CD8-positive, alpha-beta memory T cell (primary cell): ENCODE measurements around the gene KATNAL2. TPM values are rescaled to one million over a fixed set of nuclear protein-coding genes. Genes with fewer than 3 reads are reported as not detected.

ENCODE experiments used
- CTCF ChIA-PET: fragments of 350-600 bp; sonication (Branson Sonifier 250); formaldehyde crosslinking; loops from one replicate; lab custom pipeline; 2021; ENCODE audit warnings: antibody characterized with exemption; lab: Charles Lee
- POLR2A ChIA-PET: fragments of 350-600 bp; sonication (Branson Sonifier 250); formaldehyde crosslinking; loops from one replicate; lab custom pipeline; 2021; ENCODE audit warnings: antibody characterized with exemption; lab: Charles Lee
- DNase-seq, 5 donors: peaks; one replicate each; pipeline versions ENCODE4 v3.0.0 to v3.0.0-alpha.2; 2020 to 2022; ENCODE audit warnings: mixed read lengths in 1 of 5
- H3K27ac ChIP-seq: one replicate; pipeline ENCODE4 v1.7.0; 2013; ENCODE audit warnings: low read depth, mild to moderate bottlenecking, low read length, moderate library complexity
- H3K27me3 ChIP-seq: 2 replicates; pipeline ENCODE4 v1.7.0; 2013; ENCODE audit warnings: low read length, mild to moderate bottlenecking; ENCODE audit not compliant: insufficient read depth, poor library complexity, severe bottlenecking
- H3K36me3 ChIP-seq: 2 replicates; pipeline ENCODE4 v1.7.0; 2013; ENCODE audit warnings: mild to moderate bottlenecking, low read length, moderate library complexity; ENCODE audit not compliant: insufficient read depth
- H3K4me1 ChIP-seq: 2 replicates; pipeline ENCODE4 v1.7.0; 2013; ENCODE audit warnings: mild to moderate bottlenecking, low read length, moderate library complexity; ENCODE audit not compliant: insufficient read depth
- H3K4me3 ChIP-seq: 2 replicates; pipeline ENCODE4 v1.7.0; 2013; ENCODE audit warnings: mild to moderate bottlenecking, low read length
- H3K9me3 ChIP-seq: 2 replicates; pipeline ENCODE4 v1.7.0; 2013; ENCODE audit warnings: mild to moderate bottlenecking, low read length
- H3K27ac Mint-ChIP-seq, 8 donors: one replicate each; pipeline ENCODE4 v1.8.0; 2020 to 2021; ENCODE audit warnings: mixed read lengths in 8 of 8, mild to moderate bottlenecking in 6 of 8, inconsistent platforms in 3 of 8, moderate library complexity in 3 of 8
- H3K27me3 Mint-ChIP-seq, 2 donors: one replicate each; pipeline ENCODE4 v1.8.0; 2020 to 2021; ENCODE audit warnings: mixed read lengths in 2 of 2, mild to moderate bottlenecking in 1 of 2, moderate library complexity in 1 of 2
- H3K36me3 Mint-ChIP-seq, 3 donors: one replicate each; pipeline ENCODE4 v1.8.0; 2020 to 2021; ENCODE audit warnings: mixed read lengths in 3 of 3, inconsistent platforms in 1 of 3, mild to moderate bottlenecking in 1 of 3
- H3K4me1 Mint-ChIP-seq, 3 donors: one replicate each; pipeline ENCODE4 v1.8.0; 2020 to 2021; ENCODE audit warnings: mixed read lengths in 3 of 3, inconsistent platforms in 1 of 3, mild to moderate bottlenecking in 1 of 3
- H3K4me3 Mint-ChIP-seq, 7 donors: one replicate each; pipeline ENCODE4 v1.8.0; 2020 to 2021; ENCODE audit warnings: mixed read lengths in 7 of 7, mild to moderate bottlenecking in 6 of 7, moderate library complexity in 4 of 7, inconsistent platforms in 2 of 7
- H3K9me3 Mint-ChIP-seq, 5 donors: one replicate each; pipeline ENCODE4 v1.8.0; 2020 to 2022; ENCODE audit warnings: mixed read lengths in 5 of 5, mild to moderate bottlenecking in 3 of 5, moderate library complexity in 2 of 5, inconsistent platforms in 1 of 5
- polyA plus RNA-seq: library from polyadenylated mRNA; unstranded; fragments of 300-500 nt; fragmentation: Illumina TruSeq; gene quantifications from one replicate; pipeline ENCODE4 v1.2.3, GENCODE V29; 2021
- total RNA-seq, 2 experiments: library from RNA; stranded (reverse); gene quantifications; one replicate each; pipeline ENCODE4 v1.2.3, GENCODE V29; 2021

Gene KATNAL2
- total and polyA plus RNA-seq, 3 experiments from 2014 or later, result 0.54 to 0.98 (median 0.82) TPM

DNA sequence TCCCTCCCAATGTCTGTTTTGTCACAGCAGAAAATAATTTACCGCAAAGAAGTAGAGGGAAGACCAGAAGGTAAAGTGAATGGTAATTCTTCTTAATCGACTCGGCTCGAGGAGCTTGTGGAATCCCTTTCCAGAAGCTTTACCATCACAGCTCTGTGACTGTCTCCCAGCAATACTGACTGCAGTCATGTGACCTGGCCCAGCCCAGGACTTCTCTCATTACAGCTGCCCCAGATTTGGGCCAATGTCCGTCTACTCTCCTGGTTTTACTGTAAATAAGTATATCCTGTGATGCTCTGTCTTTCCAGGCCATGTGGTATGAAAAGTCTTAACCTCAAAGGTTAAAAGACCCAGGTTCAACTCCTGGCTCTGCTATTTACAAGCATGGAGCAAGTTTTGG is 137.0 kb downstream of the KATNAL2 start:
- POLR2A ChIA-PET, result no interaction called here
- Mint-ChIP-seq H3K36me3 (no peaks in the 10 kb centered on the region), H3K4me3 (no peak overlapping the region), H3K4me1 (no peaks in the 10 kb centered on the region), H3K9me3 (no peaks in the 10 kb centered on the region), H3K27ac (no peak overlapping the region), H3K27me3 (peaks cover 2 to 6% of the 10 kb centered on the region in 2 donors)
- CTCF ChIA-PET, result interaction anchor here (0.9 kb wide), 1 partner anchor 150 kb away, joined by 3 read pairs; no protein-coding TSS in a partner anchor
- H3K4me3 ChIP-seq, result no peak overlapping the region
- DNase-seq, result no peak
- no peaks in the 10 kb centered on the region for H3K9me3 ChIP-seq
- no peaks in the 10 kb centered on the region for H3K27me3 ChIP-seq
- no peaks in the 10 kb centered on the region for H3K36me3 ChIP-seq
- no peak overlapping the region for H3K27ac ChIP-seq
- H3K4me1 ChIP-seq, result no peaks in the 10 kb centered on the region

DNA sequence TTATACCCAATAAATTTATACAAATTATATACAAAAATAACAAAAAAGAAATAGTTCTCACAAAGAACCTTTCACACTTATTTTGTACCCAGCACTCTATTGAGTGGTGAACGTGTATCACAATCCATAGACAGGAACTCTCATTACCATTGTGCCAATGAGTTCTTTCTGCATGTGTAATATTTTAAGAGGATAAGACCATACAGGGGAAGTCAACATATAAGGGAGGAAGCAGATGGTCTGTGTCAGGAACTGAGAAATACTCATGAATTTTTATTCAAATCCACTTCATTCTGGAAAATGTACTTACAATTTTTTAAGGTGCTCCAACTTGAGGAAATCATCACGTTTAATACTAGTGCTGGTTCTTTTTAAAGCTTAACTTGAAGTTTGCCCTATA is 145.1 kb downstream of the KATNAL2 start:
- Mint-ChIP-seq H3K9me3 (no peaks in the 10 kb centered on the region), H3K4me3 (no peak overlapping the region), H3K27ac (no peak overlapping the region), H3K27me3 (peaks cover 4 to 13% of the 10 kb centered on the region in 2 donors), H3K36me3 (no peaks in the 10 kb centered on the region), H3K4me1 (no peaks in the 10 kb centered on the region)
- Histone ChIP-seq H3K36me3 (no peaks in the 10 kb centered on the region), H3K4me1 (no peaks in the 10 kb centered on the region), H3K4me3 (no peak overlapping the region), H3K27me3 (no peaks in the 10 kb centered on the region), H3K27ac (no peak overlapping the region), H3K9me3 (no peaks in the 10 kb centered on the region)
- CTCF ChIA-PET, result no interaction called here
- no peak for DNase-seq
- POLR2A ChIA-PET, result no interaction called here

DNA sequence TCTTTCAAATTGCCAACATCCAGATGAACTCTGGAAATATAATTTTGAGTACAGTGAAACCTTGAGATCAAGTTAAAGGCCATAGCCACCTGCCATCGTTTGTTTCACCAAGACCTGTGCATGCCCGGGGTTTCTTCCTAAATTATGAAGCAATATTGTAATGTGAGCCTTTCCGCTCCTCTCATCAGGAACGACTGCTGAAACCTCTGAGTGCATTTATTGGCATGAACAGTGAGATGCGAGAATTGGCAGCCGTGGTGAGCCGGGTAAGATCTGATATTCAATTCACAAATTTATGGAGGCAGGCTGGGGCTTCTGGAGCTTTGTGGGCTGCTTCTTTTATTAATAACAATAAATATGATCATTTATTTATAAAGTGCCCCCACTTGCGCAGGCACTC is 145.7 kb downstream of the KATNAL2 start:
- H3K27me3 ChIP-seq, result no peaks in the 10 kb centered on the region
- no peaks in the 10 kb centered on the region for H3K9me3 ChIP-seq
- Mint-ChIP-seq H3K4me3 (no peak overlapping the region), H3K4me1 (no peaks in the 10 kb centered on the region), H3K27ac (no peak overlapping the region), H3K9me3 (no peaks in the 10 kb centered on the region), H3K27me3 (peaks cover 4 to 11% of the 10 kb centered on the region in 2 donors), H3K36me3 (no peaks in the 10 kb centered on the region)
- ChIA-PET CTCF (no interaction called here), POLR2A (no interaction called here)
- DNase-seq, result no peak
- no peak overlapping the region for H3K4me3 ChIP-seq
- H3K4me1 ChIP-seq, result no peaks in the 10 kb centered on the region
- H3K36me3 ChIP-seq, result no peaks in the 10 kb centered on the region
- no peak overlapping the region for H3K27ac ChIP-seq

DNA sequence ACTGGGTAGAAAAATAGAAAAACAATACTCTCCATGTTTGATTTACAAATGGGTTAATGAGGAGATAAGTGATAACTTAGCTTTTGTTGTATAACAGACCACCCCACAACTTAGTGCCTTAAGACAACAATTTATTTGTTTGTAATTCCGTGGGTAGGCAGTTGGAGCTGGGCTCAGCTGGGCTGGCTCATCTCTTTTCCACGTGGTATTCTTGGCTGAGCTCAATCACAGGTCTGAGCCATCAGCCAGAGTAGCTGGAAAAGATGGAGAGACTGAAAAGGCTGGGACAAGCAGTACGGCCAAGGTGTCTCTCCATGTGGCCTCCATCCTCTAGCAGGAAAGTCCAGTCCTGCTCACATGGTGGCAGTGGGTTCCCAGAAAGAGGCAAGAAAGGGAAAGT is 150.2 kb downstream of the KATNAL2 start:
- no peaks in the 10 kb centered on the region for H3K4me1 ChIP-seq
- H3K27me3 ChIP-seq, result no peaks in the 10 kb centered on the region
- Mint-ChIP-seq H3K27ac (no peak overlapping the region), H3K27me3 (peaks cover 12% of the 10 kb centered on the region in 2 donors), H3K9me3 (no peaks in the 10 kb centered on the region), H3K4me3 (no peak overlapping the region), H3K4me1 (no peaks in the 10 kb centered on the region), H3K36me3 (no peaks in the 10 kb centered on the region)
- H3K27ac ChIP-seq, result no peak overlapping the region
- H3K36me3 ChIP-seq, result no peaks in the 10 kb centered on the region
- CTCF ChIA-PET, result interaction anchor here (1.4 kb wide), 1 partner anchor 17 kb away, joined by 3 read pairs; no protein-coding TSS in a partner anchor
- no peak overlapping the region for H3K4me3 ChIP-seq
- POLR2A ChIA-PET, result no interaction called here
- no peak for DNase-seq
- H3K9me3 ChIP-seq, result no peaks in the 10 kb centered on the region

DNA sequence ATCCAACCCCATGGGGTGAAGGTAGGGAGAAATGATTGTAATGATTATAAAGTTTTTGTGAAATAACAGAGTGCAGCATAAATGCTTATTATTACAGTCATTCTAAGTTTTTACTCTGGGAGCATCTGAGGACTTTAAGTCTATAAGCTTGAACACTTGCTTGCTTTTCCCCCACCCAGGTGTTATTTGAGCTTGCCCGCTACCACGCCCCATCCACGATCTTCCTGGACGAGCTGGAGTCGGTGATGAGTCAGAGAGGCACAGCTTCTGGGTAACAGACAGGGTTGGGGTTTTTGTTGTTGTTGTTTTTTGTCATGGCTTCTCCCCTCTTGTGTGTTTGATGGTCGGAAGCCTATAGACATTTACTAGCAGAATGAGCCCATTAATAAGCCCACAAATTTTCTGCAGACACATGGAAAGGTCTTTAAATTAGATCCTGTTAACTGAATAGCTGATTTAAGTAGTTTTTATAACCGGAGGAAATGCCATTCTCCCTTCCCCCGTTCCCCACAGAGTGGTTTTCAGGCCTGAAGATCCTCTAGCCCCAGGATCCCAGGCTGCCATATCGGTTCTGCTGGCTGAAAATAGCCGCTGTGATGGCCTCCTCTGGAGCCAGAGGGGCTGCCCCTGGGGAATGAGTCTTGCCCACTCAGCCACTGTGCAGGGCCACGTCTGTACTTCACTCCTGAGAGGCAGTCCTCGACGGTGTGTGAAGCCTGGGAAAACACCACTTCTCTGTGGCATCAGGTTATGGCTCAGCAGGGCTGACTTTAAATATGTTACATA is 157.9 kb downstream of the KATNAL2 start:
- Histone ChIP-seq H3K27ac (no peak overlapping the region), H3K4me3 (no peak overlapping the region), H3K36me3 (no peaks in the 10 kb centered on the region), H3K4me1 (no peaks in the 10 kb centered on the region), H3K27me3 (no peaks in the 10 kb centered on the region), H3K9me3 (no peaks in the 10 kb centered on the region)
- peaks cover 0 to 3% (median 0%) of the 10 kb centered on the region in 3 donors for H3K4me1 Mint-ChIP-seq
- no peak overlapping the region for H3K4me3 Mint-ChIP-seq
- POLR2A ChIA-PET, result no interaction called here
- no peak overlapping the region for H3K27ac Mint-ChIP-seq
- no peaks in the 10 kb centered on the region for H3K36me3 Mint-ChIP-seq
- CTCF ChIA-PET, result no interaction called here
- DNase-seq, result no peak
- no peaks in the 10 kb centered on the region for H3K9me3 Mint-ChIP-seq
- peaks cover 7 to 14% of the 10 kb centered on the region in 2 donors for H3K27me3 Mint-ChIP-seq

DNA sequence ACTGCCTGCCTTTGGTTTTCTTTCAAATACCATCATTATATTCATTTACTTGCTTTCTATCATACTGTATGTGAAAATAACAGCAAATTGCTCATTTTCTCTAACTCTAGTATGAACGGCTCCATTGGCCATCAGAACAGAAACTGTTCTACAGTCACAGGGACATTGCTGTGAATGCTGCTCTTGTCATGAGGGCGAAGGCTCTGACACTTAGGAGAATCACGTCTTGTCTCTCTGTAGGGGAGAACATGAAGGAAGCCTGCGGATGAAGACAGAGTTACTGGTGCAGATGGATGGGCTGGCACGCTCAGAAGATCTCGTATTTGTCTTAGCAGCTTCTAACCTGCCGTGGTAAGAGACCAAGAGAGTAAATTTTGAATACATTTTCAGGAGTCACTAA is 159.7 kb downstream of the KATNAL2 start:
- Mint-ChIP-seq H3K36me3 (no peaks in the 10 kb centered on the region), H3K27ac (no peak overlapping the region), H3K27me3 (peaks cover 5 to 7% of the 10 kb centered on the region in 2 donors), H3K9me3 (no peaks in the 10 kb centered on the region), H3K4me1 (peaks cover 0 to 3% (median 0%) of the 10 kb centered on the region in 3 donors), H3K4me3 (no peak overlapping the region)
- ChIA-PET POLR2A (no interaction called here), CTCF (no interaction called here)
- Histone ChIP-seq H3K27me3 (no peaks in the 10 kb centered on the region), H3K4me1 (no peaks in the 10 kb centered on the region), H3K27ac (no peak overlapping the region), H3K36me3 (no peaks in the 10 kb centered on the region), H3K4me3 (no peak overlapping the region), H3K9me3 (no peaks in the 10 kb centered on the region)
- no peak for DNase-seq

DNA sequence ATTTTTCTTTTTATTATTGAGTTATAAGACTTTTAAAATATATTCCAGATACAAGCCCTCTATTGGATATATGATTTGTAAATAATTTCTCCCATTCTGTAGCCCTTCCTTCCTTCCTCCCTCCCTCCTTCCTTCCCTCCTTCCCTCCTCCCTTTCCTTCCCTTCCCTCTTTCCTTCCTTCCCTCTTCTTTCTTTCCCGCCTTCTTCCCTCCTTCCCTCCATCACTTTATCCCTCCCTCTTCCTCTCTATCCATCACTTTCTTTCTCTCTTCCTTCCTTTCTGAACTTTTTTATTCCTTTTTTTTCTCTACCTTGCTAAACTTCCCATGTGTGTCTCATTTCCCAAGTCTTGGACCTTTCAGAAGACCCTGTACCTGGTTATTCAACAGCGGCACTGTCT is 163.5 kb downstream of the KATNAL2 start:
- H3K4me3 Mint-ChIP-seq, result no peak overlapping the region
- Histone ChIP-seq H3K36me3 (no peaks in the 10 kb centered on the region), H3K4me3 (no peak overlapping the region), H3K27ac (no peak overlapping the region), H3K9me3 (no peaks in the 10 kb centered on the region), H3K4me1 (no peaks in the 10 kb centered on the region), H3K27me3 (no peaks in the 10 kb centered on the region)
- H3K27me3 Mint-ChIP-seq, result no peaks in the 10 kb centered on the region
- no peaks in the 10 kb centered on the region for H3K4me1 Mint-ChIP-seq
- POLR2A ChIA-PET, result no interaction called here
- peaks cover 0 to 3% (median 1%) of the 10 kb centered on the region in 3 donors for H3K36me3 Mint-ChIP-seq
- DNase-seq, result no peak
- H3K27ac Mint-ChIP-seq, result no peak overlapping the region
- H3K9me3 Mint-ChIP-seq, result no peaks in the 10 kb centered on the region
- CTCF ChIA-PET, result no interaction called here

DNA sequence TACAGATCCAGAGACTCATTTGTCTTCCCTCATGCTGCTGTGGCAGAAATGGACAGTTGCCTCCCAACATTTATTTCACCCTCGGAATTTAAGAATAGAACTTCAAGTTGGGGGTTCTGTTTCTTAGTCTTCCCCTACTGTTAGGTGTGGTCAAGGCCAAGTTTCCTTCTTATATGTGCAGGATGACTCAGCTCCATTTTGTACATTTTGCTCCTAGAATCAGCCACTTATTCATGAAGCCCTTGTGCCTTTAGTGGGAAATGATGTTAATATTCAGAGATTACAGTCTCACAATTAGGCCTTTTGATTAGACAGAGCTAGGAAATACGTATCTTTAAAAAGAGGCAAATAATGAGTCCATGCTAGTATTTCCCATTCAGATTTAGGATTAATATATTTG is 164.2 kb downstream of the KATNAL2 start:
- no peak overlapping the region for H3K4me3 Mint-ChIP-seq
- peaks cover 0 to 3% (median 3%) of the 10 kb centered on the region in 3 donors for H3K36me3 Mint-ChIP-seq
- H3K9me3 Mint-ChIP-seq, result no peaks in the 10 kb centered on the region
- no peaks in the 10 kb centered on the region for H3K36me3 ChIP-seq
- no peaks in the 10 kb centered on the region for H3K4me1 Mint-ChIP-seq
- no peaks in the 10 kb centered on the region for H3K4me1 ChIP-seq
- no peak overlapping the region for H3K27ac ChIP-seq
- no peaks in the 10 kb centered on the region for H3K9me3 ChIP-seq
- H3K27me3 ChIP-seq, result no peaks in the 10 kb centered on the region
- no peak overlapping the region for H3K4me3 ChIP-seq
- H3K27ac Mint-ChIP-seq, result no peak overlapping the region
- CTCF ChIA-PET, result interaction anchor here (1.4 kb wide), 1 partner anchor 18 kb away, joined by 3 read pairs; no protein-coding TSS in a partner anchor
- H3K27me3 Mint-ChIP-seq, result no peaks in the 10 kb centered on the region
- POLR2A ChIA-PET, result no interaction called here
- no peak for DNase-seq
